Measurements from ENCODE around the gene ZMYND19.

ZMYND19 gene

DNA sequence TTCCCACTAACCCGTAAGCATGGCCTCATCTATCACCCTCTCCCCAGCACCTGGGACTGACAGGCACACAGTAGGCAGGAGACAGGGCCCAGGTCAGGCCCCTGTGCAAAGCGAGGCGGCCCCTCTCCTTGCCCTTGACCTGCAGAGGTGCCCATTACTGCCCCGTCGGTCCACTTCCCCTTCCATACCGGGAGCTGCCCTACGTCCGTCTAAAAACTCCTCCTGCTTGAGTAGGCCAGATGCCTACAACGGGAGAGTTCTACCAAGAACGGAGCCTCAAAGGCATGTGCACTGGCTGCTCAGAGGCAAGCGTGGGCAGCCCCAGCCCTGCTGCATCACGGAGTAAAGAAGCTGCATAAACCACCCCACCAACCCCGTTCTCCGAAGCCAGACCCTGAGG is 7.0 kb downstream of the ZMYND19 start:
- TF ChIP-seq, protein P1, sequence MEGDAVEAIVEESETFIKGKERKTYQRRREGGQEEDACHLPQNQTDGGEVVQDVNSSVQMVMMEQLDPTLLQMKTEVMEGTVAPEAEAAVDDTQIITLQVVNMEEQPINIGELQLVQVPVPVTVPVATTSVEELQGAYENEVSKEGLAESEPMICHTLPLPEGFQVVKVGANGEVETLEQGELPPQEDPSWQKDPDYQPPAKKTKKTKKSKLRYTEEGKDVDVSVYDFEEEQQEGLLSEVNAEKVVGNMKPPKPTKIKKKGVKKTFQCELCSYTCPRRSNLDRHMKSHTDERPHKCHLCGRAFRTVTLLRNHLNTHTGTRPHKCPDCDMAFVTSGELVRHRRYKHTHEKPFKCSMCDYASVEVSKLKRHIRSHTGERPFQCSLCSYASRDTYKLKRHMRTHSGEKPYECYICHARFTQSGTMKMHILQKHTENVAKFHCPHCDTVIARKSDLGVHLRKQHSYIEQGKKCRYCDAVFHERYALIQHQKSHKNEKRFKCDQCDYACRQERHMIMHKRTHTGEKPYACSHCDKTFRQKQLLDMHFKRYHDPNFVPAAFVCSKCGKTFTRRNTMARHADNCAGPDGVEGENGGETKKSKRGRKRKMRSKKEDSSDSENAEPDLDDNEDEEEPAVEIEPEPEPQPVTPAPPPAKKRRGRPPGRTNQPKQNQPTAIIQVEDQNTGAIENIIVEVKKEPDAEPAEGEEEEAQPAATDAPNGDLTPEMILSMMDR (IDR thresholded peaks at IDR 0.05; ENCODE audit: borderline replicate concordance, insufficient read depth, low read depth, low read length), result no peak
- no peak overlapping the region for H3K4me3 ChIP-seq (ENCODE audit: low read depth, low read length)

DNA sequence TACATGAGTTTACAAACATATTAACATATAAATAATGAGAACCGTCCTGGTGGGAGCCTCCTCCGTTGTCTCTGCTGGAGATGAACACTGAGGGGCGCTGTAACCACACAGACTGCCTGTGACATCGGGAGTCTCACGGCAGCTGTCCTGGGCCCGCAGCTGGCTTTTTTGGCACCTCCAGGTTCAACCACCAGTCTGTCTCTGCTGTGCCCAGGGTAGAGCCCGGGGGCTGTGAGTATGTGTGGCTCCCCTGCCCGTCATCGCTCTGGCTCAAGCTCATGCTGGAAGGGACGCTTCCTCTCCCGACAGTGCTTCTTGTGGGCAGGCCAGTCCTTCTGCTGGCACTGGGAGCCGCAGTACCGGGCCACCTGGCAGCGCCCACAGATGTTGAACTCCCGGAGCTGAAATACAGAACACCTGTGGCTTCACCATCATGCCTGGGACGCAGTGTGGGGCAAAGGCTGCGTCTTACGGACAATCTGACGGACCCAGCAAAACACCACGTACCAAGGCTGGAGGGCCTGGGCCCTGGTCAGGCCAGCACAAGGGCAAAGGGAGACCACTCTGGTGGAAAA is 7.9 kb downstream of the ZMYND19 start:
- H3K4me3 ChIP-seq (ENCODE audit: low read depth, low read length), result no peak overlapping the region
- TF ChIP-seq, protein P1 (IDR thresholded peaks at IDR 0.05; ENCODE audit: borderline replicate concordance, insufficient read depth, low read depth, low read length), result no peak

DNA sequence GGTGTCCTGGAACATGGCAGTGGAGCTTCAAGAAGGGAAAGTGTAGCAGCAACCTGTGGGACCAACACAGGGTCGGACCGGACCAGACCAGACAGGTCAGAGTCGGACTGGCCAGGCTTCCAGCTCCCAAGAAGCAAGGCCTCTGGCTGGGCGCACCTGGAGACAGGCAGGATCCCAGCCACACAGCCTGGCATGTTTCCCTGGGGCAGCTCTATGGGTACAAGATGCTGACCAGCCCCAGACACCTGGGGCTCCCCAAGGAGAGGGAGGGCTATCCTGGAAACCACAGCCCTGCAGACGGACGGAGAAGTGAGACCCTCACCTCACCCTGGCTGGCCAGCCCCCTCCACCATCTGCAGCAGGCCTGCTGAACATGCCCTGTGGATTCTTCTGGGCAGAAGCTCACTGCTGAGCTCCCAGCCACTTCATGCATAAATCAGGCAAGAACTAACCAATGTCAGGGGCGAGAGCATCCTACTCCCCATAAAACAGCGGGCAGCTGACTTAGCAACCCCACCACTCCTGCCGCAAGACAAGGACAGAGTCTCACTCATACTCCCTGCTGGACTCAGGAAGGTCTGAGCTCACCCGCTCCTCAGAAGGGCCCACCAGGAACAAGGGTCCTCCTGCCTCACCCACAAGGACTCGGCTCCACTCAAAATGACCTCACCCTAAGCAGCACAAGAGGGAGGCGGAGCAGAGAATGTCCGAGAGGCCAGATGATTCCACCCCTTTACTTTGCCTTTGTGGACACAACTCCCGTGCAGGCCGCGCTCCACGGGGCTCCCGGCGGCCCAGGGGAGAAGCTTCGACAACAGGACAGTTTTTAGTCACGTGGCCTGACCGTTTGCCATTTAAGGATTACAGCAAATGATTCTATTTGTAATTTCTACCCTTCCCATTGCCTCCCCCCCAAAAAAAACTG is 8.7 kb downstream of the ZMYND19 start:
- TF ChIP-seq, protein P1 (IDR thresholded peaks at IDR 0.05; ENCODE audit: borderline replicate concordance, insufficient read depth, low read depth, low read length), result no peak

DNA sequence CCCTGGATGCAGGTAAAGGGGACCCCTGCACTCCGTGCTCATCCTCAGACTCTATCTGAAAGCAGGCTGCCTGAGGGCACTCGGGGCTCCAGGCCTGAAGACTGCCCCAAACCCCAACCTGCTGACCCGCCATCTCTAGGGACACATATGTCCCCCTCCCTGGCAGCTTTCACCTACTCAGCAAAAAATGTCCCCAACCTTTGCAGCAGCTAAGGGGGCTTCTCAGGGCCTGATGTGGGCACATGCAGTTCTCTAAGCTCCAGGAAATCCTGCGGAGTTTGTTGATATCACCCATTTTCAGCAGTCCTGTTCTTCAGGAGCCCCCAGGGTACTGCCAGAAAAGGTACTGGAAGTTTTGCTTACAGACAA is 9.4 kb downstream of the ZMYND19 start:
- TF ChIP-seq, protein P1 (IDR thresholded peaks at IDR 0.05; ENCODE audit: borderline replicate concordance, insufficient read depth, low read depth, low read length), result no peak
- H3K4me3 ChIP-seq (ENCODE audit: low read depth, low read length), result no peak overlapping the region

More for the DNA sequence above, 8.7 kb downstream of the ZMYND19 start:
- no peak overlapping the region for H3K4me3 ChIP-seq (ENCODE audit: low read depth, low read length)

DNA sequence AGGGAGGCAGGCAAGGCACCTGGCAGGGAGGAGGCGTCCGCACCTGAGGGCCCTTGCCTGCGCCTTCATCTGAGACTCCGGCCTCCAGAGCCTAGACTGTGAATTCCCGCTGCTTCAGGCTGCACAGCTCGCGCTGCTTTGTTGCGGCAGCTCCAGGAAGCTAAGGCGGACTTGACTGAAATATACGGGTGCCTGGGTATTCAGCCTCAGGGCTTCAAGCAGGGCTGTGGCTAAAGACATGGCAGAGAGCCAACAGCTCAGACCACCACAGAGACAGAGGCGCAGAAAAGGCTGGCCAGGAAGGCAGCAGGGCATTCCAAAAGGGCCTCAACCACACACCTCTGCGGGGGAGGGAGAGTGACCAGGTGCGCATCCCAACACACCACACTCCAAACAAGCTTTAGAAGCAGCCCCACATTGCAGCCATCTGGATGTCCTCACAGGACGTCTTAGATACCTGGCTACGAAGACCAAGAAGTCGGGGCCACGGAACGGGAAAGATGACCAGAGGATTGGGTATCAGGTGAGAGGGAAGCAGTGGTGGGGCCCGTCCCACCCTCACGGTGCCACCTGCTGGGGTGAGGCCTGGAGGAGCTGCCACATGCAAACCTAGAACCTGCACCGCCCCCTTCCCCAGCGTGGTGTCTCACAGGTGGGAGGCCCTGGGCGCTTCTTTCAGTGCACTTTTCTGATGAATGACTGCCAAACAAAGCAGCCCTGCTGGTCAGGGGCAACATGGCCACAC is 9.9 kb downstream of the ZMYND19 start:
- TF ChIP-seq, protein P1 (IDR thresholded peaks at IDR 0.05; ENCODE audit: borderline replicate concordance, insufficient read depth, low read depth, low read length), result no peak
- H3K4me3 ChIP-seq (ENCODE audit: low read depth, low read length), result no peak overlapping the region

DNA sequence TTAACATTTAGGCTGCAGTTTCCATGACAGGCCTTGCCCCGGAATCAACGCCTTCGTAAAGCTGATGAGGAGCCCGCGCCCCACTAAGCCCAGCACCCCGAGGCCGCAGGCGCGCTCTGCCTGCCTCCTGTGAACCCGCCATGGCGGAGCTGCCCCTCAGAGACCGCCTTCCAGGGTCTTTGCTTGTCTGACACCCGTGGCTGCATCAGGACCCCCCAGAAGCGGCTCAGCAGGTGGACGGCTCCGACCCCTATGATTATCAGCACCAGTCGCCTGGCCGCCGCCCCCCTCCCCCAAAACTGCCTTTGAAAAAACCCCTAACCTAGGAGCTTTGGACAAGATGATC is 11.1 kb downstream of the ZMYND19 start:
- TF ChIP-seq, protein P1 (IDR thresholded peaks at IDR 0.05; ENCODE audit: borderline replicate concordance, insufficient read depth, low read depth, low read length), result no peak
- H3K4me3 ChIP-seq (ENCODE audit: low read depth, low read length), result no peak overlapping the region

Measured in GM12875 (cell line).